Breast epithelium (tissue), 4 donors: ENCODE measurements around the gene ANTXR1. TPM values are rescaled to one million over a fixed set of nuclear protein-coding genes. Genes with fewer than 3 reads are reported as not detected.
A peak's percentile ranks its signal among the peaks of the same experiment; 100 is the strongest.
"Not testable (repeated sequence)": the region's sequence is repeated elsewhere in the genome, so short reads cannot be mapped to it uniquely, and the experiment has no call there.

Experiments
- DNase-seq, 2 donors: peaks; one replicate each; pipeline ENCODE4 v3.0.0-alpha.2; 2019; ENCODE audit warnings: low spot score in 2 of 2
- H3K27ac ChIP-seq, 2 donors: fragments of 200-600 bp; sonication (generic) in 1 of 2; one replicate each; pipeline ENCODE4 v1.5.1; 2016 to 2019; ENCODE audit warnings: mild to moderate bottlenecking in 1 of 2
- H3K27me3 ChIP-seq, 2 donors: fragments of 200-600 bp; sonication (generic) in 1 of 2; one replicate each; pipeline versions ENCODE4 v1.5.1 to v1.6.0; 2017 to 2019; ENCODE audit warnings: control low read depth in 1 of 2, mild to moderate bottlenecking in 1 of 2
- H3K36me3 ChIP-seq: fragments of 200-600 bp; one replicate; pipeline ENCODE4 v1.5.1; 2019
- H3K4me1 ChIP-seq, 2 donors: fragments of 200-600 bp; sonication (generic); one replicate each; pipeline ENCODE4 v1.5.1; 2016 to 2019; ENCODE audit warnings: control low read depth in 1 of 2
- H3K4me3 ChIP-seq, 3 donors: fragments of 200-600 bp; sonication (generic); 1 replicate in 2 of 3; 2 replicates in 1 of 3; pipeline ENCODE4 v1.5.1; 2016 to 2019; ENCODE audit warnings: mild to moderate bottlenecking in 3 of 3, moderate library complexity in 2 of 3
- H3K9me3 ChIP-seq, 2 donors: fragments of 200-600 bp; sonication (generic) in 1 of 2; one replicate each; pipeline ENCODE4 v1.5.1; 2016 to 2019; ENCODE audit warnings: control low read depth in 1 of 2
- CTCF ChIP-seq, 3 donors: fragments of 450-650 bp; IDR thresholded peaks; one replicate each; pipeline ENCODE4 v1.5.1; 2016 to 2017; ENCODE audit warnings: antibody characterized with exemption in 3 of 3, mild to moderate bottlenecking in 3 of 3, moderate library complexity in 3 of 3
- POLR2A ChIP-seq: fragments of 450-650 bp; IDR thresholded peaks from one replicate; pipeline ENCODE4 v1.6.1; 2016; ENCODE audit warnings: antibody characterized with exemption, mild to moderate bottlenecking, moderate library complexity
- POLR2AphosphoS5 ChIP-seq, 3 donors: sonication (generic); formaldehyde crosslinking; IDR thresholded peaks; one replicate each; pipeline ENCODE4 v1.6.1; 2017; ENCODE audit warnings: antibody characterized with exemption in 3 of 3
- intact Hi-C: fragments of 100-400 bp; cut with DNase I; formaldehyde crosslinking; loops from one replicate; pipeline ENCODE4 v1.15.1; 2023; ENCODE audit warnings: low total_unique reads
- total RNA-seq, 3 donors: library from RNA; depleted of rRNA; stranded (reverse); fragments of >200 nt; gene quantifications; one replicate each; pipeline ENCODE4 v1.1.0, GENCODE V29; 2016

Gene ANTXR1
- total RNA-seq, 3 donors from 2014 or later: 52.7 to 72.8 (median 68.8) TPM

GRCh38 chr2:69231612-69232277 is 218.8 kb downstream of the ANTXR1 start:
- no peaks in the 10 kb centered on the region for H3K27me3 ChIP-seq
- no peaks in the 10 kb centered on the region for H3K9me3 ChIP-seq
- no peaks in the 10 kb centered on the region for H3K4me1 ChIP-seq
- intact Hi-C loops: no loop called here
- H3K4me3 ChIP-seq: no peak overlapping the region
- no peaks in the 10 kb centered on the region for H3K36me3 ChIP-seq
- no peak overlapping the region for H3K27ac ChIP-seq
- DNase-seq: no peak
- TF ChIP-seq CTCF (IDR thresholded peaks at IDR 0.05) (no peak), POLR2A (no peak), POLR2AphosphoS5 (IDR thresholded peaks at IDR 0.05) (no peak)

GRCh38 chr2:69235835-69236234 is 222.9 kb downstream of the ANTXR1 start:
- H3K4me1 ChIP-seq, H3K36me3 ChIP-seq, intact Hi-C loops, DNase-seq, H3K27ac ChIP-seq, H3K4me3 ChIP-seq, H3K27me3 ChIP-seq, H3K9me3 ChIP-seq: not testable (repeated sequence)

GRCh38 chr2:69237070-69237670 is 224.2 kb downstream of the ANTXR1 start:
- no peaks in the 10 kb centered on the region for H3K4me1 ChIP-seq
- no peaks in the 10 kb centered on the region for H3K9me3 ChIP-seq
- no peak for TF ChIP-seq POLR2AphosphoS5 (IDR thresholded peaks at IDR 0.05)
- no peak for TF ChIP-seq CTCF (IDR thresholded peaks at IDR 0.05)
- no peaks in the 10 kb centered on the region for H3K27me3 ChIP-seq
- intact Hi-C loops: no loop called here
- DNase-seq: no peak
- no peaks in the 10 kb centered on the region for H3K36me3 ChIP-seq
- H3K27ac ChIP-seq: peak overlapping the region in 1 of 2 donors; percentile 10
- H3K4me3 ChIP-seq: no peak overlapping the region

GRCh38 chr2:69238449-69239031 is 225.6 kb downstream of the ANTXR1 start:
- no peak for DNase-seq
- H3K27ac ChIP-seq: peak overlapping the region in 1 of 2 donors; percentile 28
- H3K4me3 ChIP-seq: no peak overlapping the region
- no peaks in the 10 kb centered on the region for H3K36me3 ChIP-seq
- H3K4me1 ChIP-seq: no peaks in the 10 kb centered on the region
- no peaks in the 10 kb centered on the region for H3K27me3 ChIP-seq
- no peaks in the 10 kb centered on the region for H3K9me3 ChIP-seq
- TF ChIP-seq CTCF (IDR thresholded peaks at IDR 0.05) (no peak), POLR2A (no peak), POLR2AphosphoS5 (IDR thresholded peaks at IDR 0.05) (no peak)
- intact Hi-C loops: no loop called here

GRCh38 chr2:69241093-69241492 is 228.1 kb downstream of the ANTXR1 start:
- intact Hi-C loops: no loop called here
- H3K4me1 ChIP-seq: no peaks in the 10 kb centered on the region
- TF ChIP-seq POLR2A (no peak), CTCF (IDR thresholded peaks at IDR 0.05) (no peak), POLR2AphosphoS5 (IDR thresholded peaks at IDR 0.05) (no peak)
- H3K9me3 ChIP-seq: no peaks in the 10 kb centered on the region
- DNase-seq: no peak
- H3K27me3 ChIP-seq: no peaks in the 10 kb centered on the region
- peak overlapping the region in 1 of 2 donors; percentile 66 for H3K27ac ChIP-seq
- no peak overlapping the region for H3K4me3 ChIP-seq
- no peaks in the 10 kb centered on the region for H3K36me3 ChIP-seq
